ENCODE data around the gene SORCS3. TPM values are rescaled to one million over a fixed set of nuclear protein-coding genes. Genes with fewer than 3 reads are reported as not detected.

The SORCS3 gene
- total RNA-seq, 1 experiment from 2014 or later: not detected

- no peak for TF ChIP-seq CTCF (IDR thresholded peaks at IDR 0.05 in 2 of 3, conservative IDR thresholded peaks at IDR 0.05 in 1 of 3; ENCODE audit: borderline replicate concordance in 1 of 3, insufficient read depth in 1 of 3, low read depth in 2 of 3, low read length in 2 of 3)
- TF ChIP-seq, protein P1, sequence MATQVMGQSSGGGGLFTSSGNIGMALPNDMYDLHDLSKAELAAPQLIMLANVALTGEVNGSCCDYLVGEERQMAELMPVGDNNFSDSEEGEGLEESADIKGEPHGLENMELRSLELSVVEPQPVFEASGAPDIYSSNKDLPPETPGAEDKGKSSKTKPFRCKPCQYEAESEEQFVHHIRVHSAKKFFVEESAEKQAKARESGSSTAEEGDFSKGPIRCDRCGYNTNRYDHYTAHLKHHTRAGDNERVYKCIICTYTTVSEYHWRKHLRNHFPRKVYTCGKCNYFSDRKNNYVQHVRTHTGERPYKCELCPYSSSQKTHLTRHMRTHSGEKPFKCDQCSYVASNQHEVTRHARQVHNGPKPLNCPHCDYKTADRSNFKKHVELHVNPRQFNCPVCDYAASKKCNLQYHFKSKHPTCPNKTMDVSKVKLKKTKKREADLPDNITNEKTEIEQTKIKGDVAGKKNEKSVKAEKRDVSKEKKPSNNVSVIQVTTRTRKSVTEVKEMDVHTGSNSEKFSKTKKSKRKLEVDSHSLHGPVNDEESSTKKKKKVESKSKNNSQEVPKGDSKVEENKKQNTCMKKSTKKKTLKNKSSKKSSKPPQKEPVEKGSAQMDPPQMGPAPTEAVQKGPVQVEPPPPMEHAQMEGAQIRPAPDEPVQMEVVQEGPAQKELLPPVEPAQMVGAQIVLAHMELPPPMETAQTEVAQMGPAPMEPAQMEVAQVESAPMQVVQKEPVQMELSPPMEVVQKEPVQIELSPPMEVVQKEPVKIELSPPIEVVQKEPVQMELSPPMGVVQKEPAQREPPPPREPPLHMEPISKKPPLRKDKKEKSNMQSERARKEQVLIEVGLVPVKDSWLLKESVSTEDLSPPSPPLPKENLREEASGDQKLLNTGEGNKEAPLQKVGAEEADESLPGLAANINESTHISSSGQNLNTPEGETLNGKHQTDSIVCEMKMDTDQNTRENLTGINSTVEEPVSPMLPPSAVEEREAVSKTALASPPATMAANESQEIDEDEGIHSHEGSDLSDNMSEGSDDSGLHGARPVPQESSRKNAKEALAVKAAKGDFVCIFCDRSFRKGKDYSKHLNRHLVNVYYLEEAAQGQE (IDR thresholded peaks at IDR 0.05; ENCODE audit: low read depth): no peak
- TF ChIP-seq ZNF274 (IDR thresholded peaks at IDR 0.05; ENCODE audit: low read depth, low read length): no peak
- TF ChIP-seq YY1 (IDR thresholded peaks at IDR 0.05; ENCODE audit: extremely low read depth, insufficient replicate concordance, low read depth, low read length): no peak
- TF ChIP-seq ELF1 (IDR thresholded peaks at IDR 0.05; ENCODE audit: borderline replicate concordance, low read depth): no peak
- no peak for TF ChIP-seq EZH2 (IDR thresholded peaks at IDR 0.05)
- TF ChIP-seq TCF7L2 (IDR thresholded peaks at IDR 0.05; ENCODE audit: borderline replicate concordance, extremely low read depth, insufficient read depth, insufficient read length): no peak
- no peak for TF ChIP-seq FOSL1 (IDR thresholded peaks at IDR 0.05; ENCODE audit: low read depth)
- TF ChIP-seq CEBPB (IDR thresholded peaks at IDR 0.05; ENCODE audit: low read depth): no peak
- no peak for TF ChIP-seq SP1 (IDR thresholded peaks at IDR 0.05; ENCODE audit: low read depth)
- TF ChIP-seq MAX (IDR thresholded peaks at IDR 0.05): no peak
- no peak for TF ChIP-seq EGR1 (IDR thresholded peaks at IDR 0.05; ENCODE audit: low read depth)
- no peak for TF ChIP-seq ZBTB33 (IDR thresholded peaks at IDR 0.05; ENCODE audit: extremely low read depth, insufficient replicate concordance, low read length)
- TF ChIP-seq, protein P2, sequence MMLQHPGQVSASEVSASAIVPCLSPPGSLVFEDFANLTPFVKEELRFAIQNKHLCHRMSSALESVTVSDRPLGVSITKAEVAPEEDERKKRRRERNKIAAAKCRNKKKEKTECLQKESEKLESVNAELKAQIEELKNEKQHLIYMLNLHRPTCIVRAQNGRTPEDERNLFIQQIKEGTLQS (IDR thresholded peaks at IDR 0.05): no peak
- no peak for TF ChIP-seq POLR2A (IDR thresholded peaks at IDR 0.05; ENCODE audit: borderline replicate concordance, extremely low read depth, insufficient read depth, insufficient read length)
- no peak for TF ChIP-seq JUND (IDR thresholded peaks at IDR 0.05)
- no peak for TF ChIP-seq EZH2phosphoT487 (IDR thresholded peaks at IDR 0.05; ENCODE audit: borderline replicate concordance)
- ChIA-PET RAD21 (ENCODE audit: low non-redundant PET in 1 of 2, low total read pairs in 2 of 2, uncharacterized antibody in 2 of 2, unreplicated experiment in 2 of 2) (no interaction called here), POLR2A (no interaction called here), CTCF (no interaction called here)
- Histone ChIP-seq H3K9me2 (ENCODE audit: insufficient read depth) (no peaks in the 10 kb centered on the region), H3K9ac (ENCODE audit: low read length) (no peak overlapping the region), H3K79me2 (ENCODE audit: insufficient read depth, low read length) (no peaks in the 10 kb centered on the region), H3K27ac (ENCODE audit: low read depth, low read length) (no peak overlapping the region), H4K20me1 (ENCODE audit: insufficient read depth) (no peaks in the 10 kb centered on the region), H3K9me3 (ENCODE audit: control insufficient read depth in 1 of 2, insufficient read depth in 1 of 2, low read depth in 1 of 2, low read length in 2 of 2) (no peaks in the 10 kb centered on the region), H3K4me3 (replicated peaks in 1 of 2; ENCODE audit: low read depth in 1 of 2, low read length in 2 of 2) (no peak overlapping the region), H2AFZ (ENCODE audit: low read depth, low read length, poor library complexity, severe bottlenecking) (no peak overlapping the region), H3K36me3 (ENCODE audit: control insufficient read depth in 1 of 2, insufficient read depth in 2 of 2, low read length in 2 of 2) (no peaks in the 10 kb centered on the region), H3K4me1 (ENCODE audit: control insufficient read depth in 1 of 2, insufficient read depth in 2 of 2, low read length in 2 of 2) (no peaks in the 10 kb centered on the region), H3K27me3 (ENCODE audit: insufficient read depth, low read length) (peaks cover 51% of the 10 kb centered on the region), H3K4me2 (ENCODE audit: low read length) (no peak overlapping the region)
- intact Hi-C loops (cut with micrococcal nuclease): no loop called here
- BruUV-seq (replicated peaks): no TSS peak
- no peak for ATAC-seq
- DNase-seq (ENCODE audit: low read depth, low spot score): no peak
Observed at GRCh38 chr10:104688251-104689042, 47.4 kb downstream of the SORCS3 start.
